Urinary bladder (tissue), 4 donors: ENCODE data around the gene TRIM17. TPM values are rescaled to one million over a fixed set of nuclear protein-coding genes. Genes with fewer than 3 reads are reported as not detected.

Source experiments
- DNase-seq: peaks from one replicate; pipeline ENCODE4 v3.0.0-alpha.2; 2015; ENCODE audit errors: extremely low spot score
- H3K27ac ChIP-seq: one replicate; pipeline ENCODE4 v1.5.1; 2013; ENCODE audit warnings: low read depth, mild to moderate bottlenecking, moderate library complexity
- H3K36me3 ChIP-seq: one replicate; pipeline ENCODE4 v1.6.1; 2013; ENCODE audit warnings: mild to moderate bottlenecking, moderate library complexity; ENCODE audit not compliant: insufficient read depth
- H3K4me1 ChIP-seq: one replicate; pipeline ENCODE4 v1.6.1; 2013; ENCODE audit warnings: mild to moderate bottlenecking, moderate library complexity; ENCODE audit not compliant: insufficient read depth
- H3K4me3 ChIP-seq: one replicate; pipeline ENCODE4 v1.5.1; 2013; ENCODE audit warnings: low read depth, low read length
- WGBS: extraction: QIAGEN DNeasy Blood & Tissue Kit; methylation state at CpG from one replicate; pipeline ENCODE4 v1.1.7; 2013; 5-methylcytosine and 5-hydroxymethylcytosine counted together
- polyA plus RNA-seq: library from polyadenylated mRNA; stranded (reverse); fragments of 200-250 nt; gene quantifications from one replicate; pipeline ENCODE4 v1.2.3, GENCODE V29; 2013
- total RNA-seq: library from RNA; depleted of rRNA; stranded (reverse); fragments of >200 nt; gene quantifications from one replicate; pipeline ENCODE4 v1.2.3, GENCODE V29; 2014
- donor health status: healthy with polysubstance abuse.
- donor health status: healthy.

TRIM17 gene
- total and polyA plus RNA-seq, 2 donors, result 0.57 to 1.9 TPM

GRCh38 chr1:228417483-228418203 is 982 bp upstream of the TRIM17 start:
- H3K36me3 ChIP-seq, result no peaks in the 10 kb centered on the region
- WGBS, result 83% methylated on average over 7 of the region's 7 CpGs
- no peak overlapping the region for H3K4me3 ChIP-seq
- H3K4me1 ChIP-seq, result no peaks in the 10 kb centered on the region
- DNase-seq, result no peak
- no peak overlapping the region for H3K27ac ChIP-seq

- Histone ChIP-seq H3K36me3 (no peaks in the 10 kb centered on the region), H3K4me1 (no peaks in the 10 kb centered on the region), H3K27ac (no peak overlapping the region), H3K4me3 (no peak overlapping the region)
- WGBS, result 22% methylated on average over 12 of the region's 12 CpGs
- DNase-seq, result no peak
These were observed 400 bp upstream of the TRIM17 start for GRCh38 chr1:228417061-228417460.

- no peak for DNase-seq
- no peak overlapping the region for H3K27ac ChIP-seq
- 17% methylated on average over 23 of the region's 23 CpGs for WGBS
These were observed 826 bp downstream of the TRIM17 start for GRCh38 chr1:228415853-228416216.

GRCh38 chr1:228415221-228415620 is 1.4 kb downstream of the TRIM17 start:
- WGBS, result 40% methylated on average over 7 of the region's 7 CpGs
- Histone ChIP-seq H3K4me3 (no peak overlapping the region), H3K36me3 (no peaks in the 10 kb centered on the region), H3K27ac (no peak overlapping the region), H3K4me1 (no peaks in the 10 kb centered on the region)
- DNase-seq, result no peak

More at GRCh38 chr1:228415853-228416216, 826 bp downstream of the TRIM17 start:
- peak overlapping the region; percentile 33 for H3K4me3 ChIP-seq
- H3K36me3 ChIP-seq, result no peaks in the 10 kb centered on the region
- H3K4me1 ChIP-seq, result no peaks in the 10 kb centered on the region

GRCh38 chr1:228414511-228415211 is 2.0 kb downstream of the TRIM17 start:
- H3K4me1 ChIP-seq, result no peaks in the 10 kb centered on the region
- H3K36me3 ChIP-seq, result no peaks in the 10 kb centered on the region
- 75% methylated on average over 25 of the region's 25 CpGs for WGBS
- no peak for DNase-seq
- no peak overlapping the region for H3K27ac ChIP-seq
- H3K4me3 ChIP-seq, result no peak overlapping the region

- H3K4me1 ChIP-seq, result no peaks in the 10 kb centered on the region
- H3K4me3 ChIP-seq, result no peak overlapping the region
- WGBS, result 89% methylated on average over 10 of the region's 10 CpGs
- H3K36me3 ChIP-seq, result no peaks in the 10 kb centered on the region
- no peak for DNase-seq
- H3K27ac ChIP-seq, result no peak overlapping the region
These were observed 3.2 kb downstream of the TRIM17 start for GRCh38 chr1:228413241-228414010.

- WGBS, result 90% methylated on average over 9 of the region's 9 CpGs
- Histone ChIP-seq H3K36me3 (no peaks in the 10 kb centered on the region), H3K4me1 (no peaks in the 10 kb centered on the region), H3K27ac (no peak overlapping the region), H3K4me3 (no peak overlapping the region)
- DNase-seq, result no peak
These were observed 4.9 kb downstream of the TRIM17 start for GRCh38 chr1:228411548-228412430.

GRCh38 chr1:228411121-228411520 is 5.5 kb downstream of the TRIM17 start:
- WGBS, result 98% methylated on average over 5 of the region's 5 CpGs
- H3K27ac ChIP-seq, result no peak overlapping the region
- H3K4me1 ChIP-seq, result no peaks in the 10 kb centered on the region
- DNase-seq, result no peak
- H3K4me3 ChIP-seq, result no peak overlapping the region
- no peaks in the 10 kb centered on the region for H3K36me3 ChIP-seq

GRCh38 chr1:228410671-228411070 is 6.0 kb downstream of the TRIM17 start:
- no peak for DNase-seq
- Histone ChIP-seq H3K36me3 (no peaks in the 10 kb centered on the region), H3K4me3 (no peak overlapping the region), H3K27ac (no peak overlapping the region), H3K4me1 (no peaks in the 10 kb centered on the region)
- WGBS, result 88% methylated on average over 11 of the region's 11 CpGs

- 81% methylated on average over 8 of the region's 8 CpGs for WGBS
- no peaks in the 10 kb centered on the region for H3K36me3 ChIP-seq
- no peak overlapping the region for H3K4me3 ChIP-seq
- no peaks in the 10 kb centered on the region for H3K4me1 ChIP-seq
- no peak for DNase-seq
- no peak overlapping the region for H3K27ac ChIP-seq
These were observed 6.6 kb downstream of the TRIM17 start for GRCh38 chr1:228410015-228410414.

- H3K4me3 ChIP-seq, result no peak overlapping the region
- H3K4me1 ChIP-seq, result peaks cover 3% of the 10 kb centered on the region
- WGBS, result 89% methylated on average over 19 of the region's 19 CpGs
- H3K36me3 ChIP-seq, result no peaks in the 10 kb centered on the region
- no peak overlapping the region for H3K27ac ChIP-seq
- no peak for DNase-seq
These were observed 7.5 kb downstream of the TRIM17 start for GRCh38 chr1:228408869-228409805.

- H3K4me3 ChIP-seq, result no peak overlapping the region
- peaks cover 3% of the 10 kb centered on the region for H3K4me1 ChIP-seq
- no peaks in the 10 kb centered on the region for H3K36me3 ChIP-seq
- no peak overlapping the region for H3K27ac ChIP-seq
- DNase-seq, result no peak
- 94% methylated on average over 27 of the region's 27 CpGs for WGBS
These were observed 8.4 kb downstream of the TRIM17 start for GRCh38 chr1:228408041-228408868.
